AML-193 (cell line): ENCODE results near the gene SHISA5.
A peak's percentile ranks its signal among the peaks of the same experiment; 100 is the strongest.
"Not testable (repeated sequence)": the region's sequence is repeated elsewhere in the genome, so short reads cannot be mapped to it uniquely, and the experiment has no call there.

Experiments used
- DNase-seq, 2 experiments: peaks; one replicate each; lab custom pipeline; 2025; lab: John Stamatoyannopoulos, UW

SHISA5 gene

GRCh38 chr3:48504051-48504946 lies at the start of gene SHISA5:
Gene SHISA5 (minus strand): TSS chr3:48504174. CDS start chr3:48504094, 80 bp downstream.
- DNase-seq = peak; percentile 33 to 45

GRCh38 chr3:48553361-48553760 lies 49.4 kb upstream of the SHISA5 start:
- no peak for DNase-seq

GRCh38 chr3:48552111-48552951 lies 48.4 kb upstream of the SHISA5 start:
- DNase-seq = no peak

- DNase-seq = not testable (repeated sequence)
Observed at GRCh38 chr3:48551651-48552050, 47.7 kb upstream of the SHISA5 start.

GRCh38 chr3:48548729-48549705 lies 45.0 kb upstream of the SHISA5 start:
- DNase-seq = peak; percentile 93

GRCh38 chr3:48548126-48548525 lies 44.2 kb upstream of the SHISA5 start:
- DNase-seq = no peak

- peak in 1 of 2 experiments; percentile 10 for DNase-seq
Observed at GRCh38 chr3:48546203-48546829, 42.3 kb upstream of the SHISA5 start.

GRCh38 chr3:48544141-48544540 lies 40.2 kb upstream of the SHISA5 start:
- DNase-seq = no peak

- peak; percentile 82 to 88 for DNase-seq
Observed at GRCh38 chr3:48543271-48543866, 39.4 kb upstream of the SHISA5 start.

GRCh38 chr3:48538451-48538850 lies 34.5 kb upstream of the SHISA5 start:
- DNase-seq = no peak

GRCh38 chr3:48536785-48537184 lies 32.8 kb upstream of the SHISA5 start:
- DNase-seq = no peak

GRCh38 chr3:48536116-48536515 lies 32.1 kb upstream of the SHISA5 start:
- no peak for DNase-seq

- DNase-seq = no peak
Observed at GRCh38 chr3:48535578-48535977, 31.6 kb upstream of the SHISA5 start.

- DNase-seq = no peak
Observed at GRCh38 chr3:48532977-48533337, 29.0 kb upstream of the SHISA5 start.

GRCh38 chr3:48532271-48532976 lies 28.4 kb upstream of the SHISA5 start:
- DNase-seq = peak in 1 of 2 experiments; percentile 25

- not testable (repeated sequence) for DNase-seq
Observed at GRCh38 chr3:48530701-48531100, 26.7 kb upstream of the SHISA5 start.

- DNase-seq = peak; percentile 90 to 93
Observed at GRCh38 chr3:48528754-48529153, 24.8 kb upstream of the SHISA5 start.

GRCh38 chr3:48528048-48528447 lies 24.1 kb upstream of the SHISA5 start:
- no peak for DNase-seq

- DNase-seq = no peak
Observed at GRCh38 chr3:48524970-48525369, 21.0 kb upstream of the SHISA5 start.

- DNase-seq = no peak
Observed at GRCh38 chr3:48521635-48522034, 17.7 kb upstream of the SHISA5 start.
